Ovary (tissue), 3 donors: ENCODE data around the gene ZNF71.

ENCODE experiments used
- CTCF ChIP-seq, 3 donors: fragments of 450-650 bp in 2 of 3; fragments of 200-600 bp in 1 of 3; IDR thresholded peaks; one replicate each; pipeline versions ENCODE4 v1.5.1 to v1.8.0; 2016 to 2022; ENCODE audit warnings: antibody characterized with exemption in 3 of 3, mild to moderate bottlenecking in 1 of 3
- EP300 ChIP-seq: sonication (generic); formaldehyde crosslinking; IDR thresholded peaks from one replicate; pipeline ENCODE4 v1.6.1; 2017; ENCODE audit warnings: antibody characterized with exemption
- donor health status: DM: no; HTN: no; CAD: no.

GRCh38 chr19:56597696-56598095 is 2.6 kb downstream of the ZNF71 start:
- TF ChIP-seq EP300, result no peak
- no peak for TF ChIP-seq CTCF (IDR thresholded peaks at IDR 0.05)
